Globus pallidus (tissue), 1 donor: Measurements from ENCODE around the gene PLCB1.
"Not testable (repeated sequence)": the region's sequence is repeated elsewhere in the genome, so short reads cannot be mapped to it uniquely, and the experiment has no call there.

Experiments
- DNase-seq: peaks from one replicate; pipeline ENCODE4 v3.0.0-alpha.2; 2015; ENCODE audit warnings: low spot score

Gene PLCB1

DNA sequence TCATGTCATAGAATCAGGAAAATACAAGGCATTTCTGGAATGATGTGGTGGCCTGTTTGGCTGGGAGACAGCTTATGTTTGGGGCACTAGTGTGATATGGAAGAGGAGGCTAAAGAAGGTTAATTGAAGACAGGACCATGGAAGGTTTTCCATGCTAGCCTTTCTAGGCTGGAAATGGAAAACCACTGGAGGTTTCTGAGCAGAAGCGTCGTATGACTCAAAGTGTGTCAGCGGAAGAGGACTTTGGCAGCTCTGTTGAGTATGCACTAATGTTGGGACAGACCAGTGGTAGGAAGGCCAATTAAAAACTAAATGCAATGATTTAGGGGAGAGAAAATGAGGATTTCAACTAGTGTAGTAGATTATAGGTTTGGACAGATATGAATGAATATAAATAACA, 413.1 kb downstream of the PLCB1 start:
- DNase-seq = no peak

DNA sequence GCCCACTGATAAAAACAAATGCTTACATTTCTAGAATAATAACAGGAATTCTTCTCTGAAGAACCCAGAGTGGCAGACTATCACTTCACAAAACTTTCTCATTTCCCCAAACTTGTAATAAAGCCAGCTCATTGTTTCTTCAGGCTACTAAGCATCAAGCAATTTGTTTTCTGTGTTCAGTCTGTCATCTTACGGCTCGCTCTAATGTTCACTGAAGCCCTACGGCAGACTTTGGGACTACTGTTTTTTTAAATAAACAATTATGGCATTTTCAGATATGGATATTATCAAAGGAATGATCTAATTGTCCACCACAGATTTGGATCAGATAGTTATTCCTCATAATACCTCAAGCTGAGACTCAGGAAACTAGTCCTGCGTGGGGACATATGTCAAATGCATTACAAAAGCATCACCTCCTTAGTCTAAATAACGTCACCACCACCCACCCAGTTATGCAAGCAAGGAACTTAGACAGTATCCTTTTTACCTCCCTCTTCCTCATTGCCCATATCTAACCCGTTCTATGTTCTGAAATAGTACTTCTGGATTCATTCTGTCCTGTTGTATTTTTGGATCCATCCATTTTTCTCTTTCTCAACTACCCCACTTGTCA, 415.1 kb downstream of the PLCB1 start:
- no peak for DNase-seq

GRCh38 chr20:8547968-8548588, 416.0 kb downstream of the PLCB1 start:
- no peak for DNase-seq

- no peak for DNase-seq
Measured at GRCh38 chr20:8549192-8549591, 417.1 kb downstream of the PLCB1 start.

DNA sequence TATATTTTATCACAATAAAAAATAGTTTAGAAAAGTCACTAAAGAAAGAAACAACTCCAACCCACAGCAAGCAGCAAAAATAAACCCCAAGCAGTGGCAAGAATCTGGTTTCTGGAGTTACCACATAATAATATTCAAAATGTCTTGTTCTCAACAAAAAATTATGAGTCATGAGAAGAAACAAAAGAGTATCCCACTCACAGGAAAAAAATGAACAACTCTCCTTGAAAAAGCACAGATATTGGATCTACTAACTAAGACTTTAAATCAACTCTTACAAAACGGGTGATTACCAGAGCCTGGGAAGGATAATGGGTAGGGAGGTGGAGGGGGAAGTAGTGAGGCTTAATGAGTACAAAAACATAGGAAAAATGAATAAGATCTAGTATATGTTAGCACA, 425.6 kb downstream of the PLCB1 start:
- no peak for DNase-seq

- peak; percentile 53 for DNase-seq
Measured at GRCh38 chr20:8562356-8562755, 430.3 kb downstream of the PLCB1 start.

DNA sequence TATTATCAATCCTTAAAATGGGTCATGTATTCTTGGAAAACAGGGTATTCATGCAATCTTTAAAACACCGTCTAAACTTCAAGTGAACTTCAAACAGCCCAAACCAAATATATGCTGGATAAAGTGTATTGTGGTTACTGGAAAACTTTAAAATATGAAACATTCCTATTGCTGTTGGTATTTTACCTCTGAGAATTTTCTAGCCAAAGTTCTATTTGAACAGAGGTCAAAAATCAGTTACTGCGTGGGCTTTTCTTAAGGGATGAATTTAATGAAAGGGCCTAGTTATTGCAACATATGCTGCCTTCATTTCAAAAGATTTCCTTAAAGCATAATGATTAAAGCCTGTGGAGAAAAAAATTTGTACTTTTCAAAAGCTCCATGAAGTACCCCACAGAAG, 436.0 kb downstream of the PLCB1 start:
- DNase-seq = no peak

- DNase-seq = no peak
Measured at GRCh38 chr20:8569766-8570165, 437.7 kb downstream of the PLCB1 start.

DNA sequence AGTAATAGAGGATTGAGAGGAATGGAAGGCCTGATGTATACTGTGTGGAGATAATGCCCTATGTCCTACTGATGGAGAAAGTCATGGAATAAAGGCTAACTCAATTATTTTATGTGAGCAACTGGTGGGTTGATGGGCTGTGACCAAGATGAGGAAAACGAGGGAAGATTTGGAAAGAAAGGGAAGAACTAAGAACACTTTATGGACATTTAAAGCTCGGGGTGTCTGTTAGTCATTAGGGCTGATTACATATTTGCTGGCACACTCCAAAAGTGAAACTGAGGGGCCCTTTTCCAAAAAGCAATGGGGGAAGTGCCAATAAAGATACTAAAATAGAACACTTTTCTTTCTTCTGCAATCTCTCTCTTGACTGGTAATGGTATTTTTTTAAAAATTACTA, 439.5 kb downstream of the PLCB1 start:
- DNase-seq = no peak

DNA sequence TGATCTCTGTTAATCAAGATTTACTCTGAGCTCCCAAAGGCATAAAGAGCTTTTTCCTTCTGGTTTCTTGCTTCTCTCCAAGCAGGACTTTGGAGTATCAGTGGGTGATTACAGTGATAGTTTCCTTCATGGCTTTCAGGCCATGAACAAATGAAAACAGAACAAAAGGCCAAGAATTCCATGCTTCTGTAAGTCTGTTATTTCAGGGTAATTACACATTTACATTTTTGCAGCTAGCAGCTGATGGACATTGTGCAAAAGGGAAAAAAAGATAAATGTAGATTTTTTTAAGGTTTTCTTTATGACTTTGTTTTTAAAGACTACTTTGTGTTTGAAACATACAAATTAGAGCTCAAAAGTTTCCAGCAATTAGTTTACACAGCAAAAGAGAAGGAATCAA, 441.6 kb downstream of the PLCB1 start:
- DNase-seq = no peak

- no peak for DNase-seq
Measured at GRCh38 chr20:8575114-8575513, 443.0 kb downstream of the PLCB1 start.

DNA sequence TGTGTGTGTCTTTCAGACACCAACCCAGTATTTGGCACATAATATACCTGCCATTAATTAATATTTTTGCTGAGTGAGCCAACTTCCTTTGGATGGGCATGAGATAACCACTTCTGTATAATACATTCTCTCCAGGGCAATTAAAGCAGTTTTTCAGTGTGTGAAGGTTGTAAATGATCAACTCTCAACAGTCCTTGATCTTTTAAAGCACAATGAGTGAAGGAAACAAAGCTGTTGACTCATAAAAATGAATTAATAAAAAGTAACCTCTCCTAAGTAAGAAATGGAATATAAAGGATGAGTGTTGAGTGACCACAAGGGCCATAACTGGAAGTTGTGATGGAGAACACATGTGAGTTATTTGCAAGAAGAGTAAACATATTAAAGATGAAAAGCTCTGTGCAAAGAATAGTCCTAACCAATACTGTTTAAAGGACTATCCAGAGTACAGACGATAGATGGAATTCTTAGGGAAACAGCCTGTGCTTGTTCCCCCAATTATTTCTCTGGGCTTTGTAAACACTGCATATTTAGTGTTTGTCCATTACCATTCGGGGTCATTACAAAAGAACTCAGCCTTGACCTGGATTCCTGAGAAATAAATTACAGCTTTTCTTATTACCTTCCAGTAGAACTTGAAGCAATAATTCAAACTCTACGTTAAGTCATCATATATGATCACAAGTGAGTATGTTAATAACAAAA, 446.2 kb downstream of the PLCB1 start:
- DNase-seq = no peak

DNA sequence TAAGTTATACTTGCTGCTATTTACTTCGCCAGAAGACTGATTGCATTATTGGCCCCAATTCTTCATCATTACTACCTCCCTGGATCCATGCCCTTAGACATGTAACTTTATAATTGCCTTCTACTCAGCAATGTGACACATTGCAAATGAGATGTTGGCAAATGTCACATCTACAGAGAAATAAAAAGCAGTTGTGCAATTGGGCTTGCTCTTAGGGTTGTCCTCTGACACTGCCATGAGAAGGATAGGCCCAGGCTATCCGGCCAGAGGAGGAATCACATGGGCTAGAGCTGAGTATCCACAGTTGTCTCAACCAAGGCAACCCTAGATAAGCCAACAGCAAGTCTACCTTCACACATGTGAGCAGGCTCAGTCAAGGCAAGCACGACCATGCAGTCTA, 447.0 kb downstream of the PLCB1 start:
- DNase-seq = no peak

DNA sequence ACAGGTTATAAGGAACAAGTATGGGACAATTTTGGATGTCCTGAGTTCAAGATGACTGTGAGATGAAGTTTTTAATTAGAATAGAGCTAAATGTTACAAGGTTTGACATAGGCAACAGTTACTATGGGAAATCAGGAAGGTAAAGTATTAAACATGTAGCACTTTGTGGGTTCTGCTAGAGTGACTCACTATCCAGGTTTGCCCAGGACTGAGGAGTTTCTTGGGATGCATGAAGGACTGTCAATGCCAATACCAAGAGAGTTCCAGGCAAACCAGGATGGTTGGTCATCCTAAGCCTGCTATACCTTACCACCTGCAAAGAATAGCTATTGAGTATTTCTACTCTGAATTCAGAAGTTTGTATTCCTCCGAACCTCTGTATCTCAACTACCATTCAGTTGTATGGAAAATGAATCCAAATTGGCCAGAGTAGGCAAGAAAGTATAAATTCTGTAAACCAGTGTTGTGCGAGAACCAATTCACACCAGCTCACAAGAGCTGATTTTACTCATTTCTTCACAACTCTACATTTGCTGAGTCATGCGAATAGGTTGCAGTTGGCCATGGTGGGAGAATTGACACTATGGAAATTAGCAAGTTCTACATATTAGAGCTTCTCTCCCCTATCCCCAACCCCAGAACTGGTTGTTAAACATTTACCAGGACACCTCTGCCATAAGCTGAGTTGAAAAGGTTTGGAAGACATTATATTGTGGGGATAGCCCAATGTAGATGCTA, 449.5 kb downstream of the PLCB1 start:
- no peak for DNase-seq

GRCh38 chr20:8583012-8583565, 451.0 kb downstream of the PLCB1 start:
- no peak for DNase-seq

DNA sequence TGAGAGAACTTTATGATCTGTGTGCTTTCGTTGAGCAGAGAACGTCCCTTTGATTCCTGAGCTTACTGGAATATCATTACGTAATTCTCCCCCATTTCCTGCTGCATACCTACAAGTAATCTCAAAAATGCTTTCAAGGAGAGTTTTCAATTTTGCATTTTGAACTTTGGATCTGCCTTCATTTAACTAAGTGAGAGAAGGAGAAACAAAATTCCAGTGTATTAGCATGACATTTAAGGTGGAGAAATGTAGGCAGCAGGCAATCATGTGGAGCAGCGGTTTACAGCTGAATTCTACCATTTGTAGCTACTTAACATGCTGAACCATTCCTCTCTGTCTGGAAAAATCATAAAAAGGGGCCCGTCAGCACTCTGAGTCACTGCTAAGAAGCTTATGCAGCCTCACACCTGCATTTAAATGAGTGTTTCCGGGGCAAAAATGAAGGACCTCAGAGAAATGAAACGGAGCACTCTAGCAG, 451.5 kb downstream of the PLCB1 start:
- DNase-seq = no peak

- DNase-seq = no peak
Measured at GRCh38 chr20:8587251-8587650, 455.2 kb downstream of the PLCB1 start.

DNA sequence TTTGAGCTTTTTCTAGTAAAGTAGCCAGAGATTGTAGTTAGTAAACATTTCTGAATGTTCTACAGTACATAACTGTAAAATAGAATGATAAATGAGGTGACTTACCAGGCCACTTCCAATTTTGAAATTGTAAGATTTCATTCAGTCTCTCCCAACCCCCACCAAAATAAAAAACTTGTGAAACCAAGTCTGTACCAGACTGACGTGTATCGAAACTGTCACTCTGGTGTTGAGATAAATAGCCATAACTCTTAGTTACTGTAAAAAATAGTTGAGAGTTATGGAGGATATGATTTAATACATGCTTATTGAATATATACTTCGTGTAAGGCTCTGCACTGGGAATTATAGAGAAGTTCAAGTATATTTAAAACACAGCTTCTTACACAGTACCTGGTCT, 455.7 kb downstream of the PLCB1 start:
- DNase-seq = no peak

DNA sequence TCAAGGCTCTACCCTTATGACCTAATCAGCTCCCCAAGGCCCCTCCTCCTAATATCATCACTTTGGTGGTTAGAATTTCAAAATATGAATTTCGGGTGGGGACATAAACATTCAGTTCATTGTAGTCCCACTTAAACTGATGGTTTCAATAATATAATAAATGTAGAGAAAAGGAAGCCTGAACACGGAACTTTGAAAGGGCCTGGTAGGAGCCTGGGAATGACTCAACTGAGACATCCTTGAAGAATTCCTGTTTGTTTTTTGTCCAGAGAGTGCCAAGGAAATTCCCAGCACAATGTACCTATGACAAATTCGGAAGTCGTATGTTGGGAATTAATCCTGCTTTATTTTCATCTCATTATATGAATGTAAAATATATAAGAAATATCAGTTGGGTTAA, 457.9 kb downstream of the PLCB1 start:
- DNase-seq = no peak

- not testable (repeated sequence) for DNase-seq
Measured at GRCh38 chr20:8600910-8601541, 469.0 kb downstream of the PLCB1 start.

DNA sequence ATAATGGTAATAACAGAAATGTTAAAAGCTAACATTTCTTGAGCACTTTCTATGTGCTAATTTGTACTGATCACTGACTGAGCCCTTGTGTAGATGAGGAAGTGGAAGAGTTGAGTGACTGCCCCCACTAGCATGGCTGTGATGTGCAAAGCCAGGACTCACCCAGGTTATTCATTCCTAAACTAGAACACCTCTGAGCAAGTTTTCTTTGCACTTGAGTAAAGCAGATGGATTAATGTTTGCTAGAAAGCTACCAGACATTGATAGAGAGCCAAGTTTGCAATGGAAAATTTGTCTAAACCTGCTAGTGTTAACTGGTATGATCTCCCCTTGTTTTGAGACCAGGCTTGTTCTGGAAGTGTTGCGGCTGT, 469.5 kb downstream of the PLCB1 start:
- DNase-seq = no peak
